HCT116 (cell line): ENCODE results near the gene EPS8.
"Not testable (repeated sequence)": the region's sequence is repeated elsewhere in the genome, so short reads cannot be mapped to it uniquely, and the experiment has no call there.

ENCODE experiments used
- CEBPB ChIP-seq: IDR thresholded peaks from 2 replicates; pipeline ENCODE4 v1.6.1; 2012; ENCODE audit warnings: low read depth
- JUND ChIP-seq: IDR thresholded peaks from 2 replicates; pipeline ENCODE4 v1.6.1; 2012
- TF ChIP-seq, protein P1 (sequence below), 3 experiments: fragments of 200-600 bp in 1 of 3; sonication (generic) in 1 of 3; IDR thresholded peaks in 2 of 3; conservative IDR thresholded peaks in 1 of 3; 2 replicates each; pipeline ENCODE4 v1.5.1; 2012 to 2017; ENCODE audit warnings: low read depth in 2 of 3, low read length in 2 of 3, antibody characterized with exemption in 1 of 3, borderline replicate concordance in 1 of 3, control low read depth in 1 of 3, mild to moderate bottlenecking in 1 of 3, mixed read lengths in 1 of 3, mixed run types in 1 of 3, moderate library complexity in 1 of 3; ENCODE audit not compliant: insufficient read depth in 1 of 3

DNA sequence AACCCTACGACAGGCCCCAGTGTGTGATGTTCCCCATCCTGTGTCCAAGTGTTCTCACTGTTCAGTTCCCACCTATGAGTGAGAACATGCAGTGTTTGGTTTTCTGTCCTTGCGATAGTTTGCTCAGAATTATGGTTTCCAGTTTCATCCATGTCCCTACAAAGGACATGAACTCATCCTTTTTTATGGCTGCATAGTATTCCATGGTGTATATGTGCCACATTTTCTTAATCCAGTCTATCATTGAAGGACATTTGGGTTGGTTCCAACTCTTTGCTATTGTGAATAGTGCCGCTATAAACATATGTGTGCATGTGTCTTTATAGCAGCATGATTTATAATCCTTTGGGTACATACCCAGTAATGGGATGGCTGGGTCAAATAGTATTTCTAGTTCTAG is 47.3 kb downstream of the EPS8 start:
- not testable (repeated sequence) for TF ChIP-seq CEBPB, JUND
- TF ChIP-seq, protein P1, sequence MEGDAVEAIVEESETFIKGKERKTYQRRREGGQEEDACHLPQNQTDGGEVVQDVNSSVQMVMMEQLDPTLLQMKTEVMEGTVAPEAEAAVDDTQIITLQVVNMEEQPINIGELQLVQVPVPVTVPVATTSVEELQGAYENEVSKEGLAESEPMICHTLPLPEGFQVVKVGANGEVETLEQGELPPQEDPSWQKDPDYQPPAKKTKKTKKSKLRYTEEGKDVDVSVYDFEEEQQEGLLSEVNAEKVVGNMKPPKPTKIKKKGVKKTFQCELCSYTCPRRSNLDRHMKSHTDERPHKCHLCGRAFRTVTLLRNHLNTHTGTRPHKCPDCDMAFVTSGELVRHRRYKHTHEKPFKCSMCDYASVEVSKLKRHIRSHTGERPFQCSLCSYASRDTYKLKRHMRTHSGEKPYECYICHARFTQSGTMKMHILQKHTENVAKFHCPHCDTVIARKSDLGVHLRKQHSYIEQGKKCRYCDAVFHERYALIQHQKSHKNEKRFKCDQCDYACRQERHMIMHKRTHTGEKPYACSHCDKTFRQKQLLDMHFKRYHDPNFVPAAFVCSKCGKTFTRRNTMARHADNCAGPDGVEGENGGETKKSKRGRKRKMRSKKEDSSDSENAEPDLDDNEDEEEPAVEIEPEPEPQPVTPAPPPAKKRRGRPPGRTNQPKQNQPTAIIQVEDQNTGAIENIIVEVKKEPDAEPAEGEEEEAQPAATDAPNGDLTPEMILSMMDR (IDR thresholded peaks at IDR 0.05 in 2 of 3, conservative IDR thresholded peaks at IDR 0.05 in 1 of 3; ENCODE audit: borderline replicate concordance in 1 of 3, insufficient read depth in 1 of 3, low read depth in 2 of 3, low read length in 2 of 3), result not testable (repeated sequence)
